Measurements from ENCODE around the gene FAM222A. TPM values are rescaled to one million over a fixed set of nuclear protein-coding genes. Genes with fewer than 3 reads are reported as not detected.

Gene FAM222A
- total RNA-seq, 1 donor from 2014 or later = 3.1 TPM

Other genes starting within 250 kb of the FAM222A start
- 42.6 TPM for gene KCTD10, start 236.5 kb upstream of the FAM222A start, total RNA-seq
- 59.7 TPM for gene UBE3B, start 236.2 kb upstream of the FAM222A start, total RNA-seq
- 17.2 TPM for gene MMAB, start 140.3 kb upstream of the FAM222A start, total RNA-seq
- 12.7 TPM for gene MVK, start 140.0 kb upstream of the FAM222A start, total RNA-seq
- gene TRPV4, start 119.6 kb downstream of the FAM222A start, total RNA-seq = 3.5 TPM
- gene GLTP, start 166.7 kb downstream of the FAM222A start, total RNA-seq = 40.1 TPM
- 9.7 TPM for gene TCHP, start 186.4 kb downstream of the FAM222A start, total RNA-seq